ENCODE measurements around the gene MYO19.
"Not testable (repeated sequence)": the region's sequence is repeated elsewhere in the genome, so short reads cannot be mapped to it uniquely, and the experiment has no call there.

Gene MYO19

GRCh38 chr17:36459601-36460000 lies 75.1 kb downstream of the MYO19 start:
- FAIRE-seq = no peak

- no peak for FAIRE-seq
These were observed 75.6 kb downstream of the MYO19 start for GRCh38 chr17:36459045-36459444.

- FAIRE-seq = not testable (repeated sequence)
These were observed 77.0 kb downstream of the MYO19 start for GRCh38 chr17:36457701-36458100.

GRCh38 chr17:36452888-36453287 lies 81.8 kb downstream of the MYO19 start:
- FAIRE-seq = not testable (repeated sequence)

GRCh38 chr17:36449997-36450396 lies 84.7 kb downstream of the MYO19 start:
- FAIRE-seq = not testable (repeated sequence)
